H1 (cell line): ENCODE results near the gene CHAD.

Experiments used
- CHD1 ChIP-seq: IDR thresholded peaks from 2 replicates; pipeline ENCODE4 v1.6.1; 2012; ENCODE audit warnings: low read depth, low read length, improper control_type of control experiment
- EP300 ChIP-seq, 2 experiments: IDR thresholded peaks; 1 replicate in 1 of 2; 2 replicates in 1 of 2; pipeline ENCODE4 v1.6.1; 2011 to 2012; ENCODE audit warnings: low read depth in 2 of 2, low read length in 2 of 2, mild to moderate bottlenecking in 2 of 2, borderline replicate concordance in 1 of 2, inconsistent platforms in 1 of 2, moderate library complexity in 1 of 2
- GABPA ChIP-seq: IDR thresholded peaks from 2 replicates; pipeline ENCODE4 v1.6.1; 2011; ENCODE audit warnings: mild to moderate bottlenecking, low read length, moderate library complexity, borderline replicate concordance; ENCODE audit not compliant: insufficient read depth
- POLR2AphosphoS5 ChIP-seq: IDR thresholded peaks from 2 replicates; pipeline ENCODE4 v1.6.1; 2011; ENCODE audit warnings: low read depth, low read length
- TF ChIP-seq, protein P1 (sequence below), 3 experiments: IDR thresholded peaks; 1 replicate in 2 of 3; 2 replicates in 1 of 3; pipeline versions ENCODE4 v1.5.1 to v1.6.1; 2011; ENCODE audit warnings: low read length in 3 of 3, mild to moderate bottlenecking in 3 of 3, inconsistent platforms in 2 of 3, low read depth in 1 of 3, moderate library complexity in 1 of 3; ENCODE audit not compliant: insufficient read depth in 1 of 3; ENCODE audit errors: control extremely low read depth in 1 of 3
- TF ChIP-seq, protein P2 (sequence below): IDR thresholded peaks from 2 replicates; pipeline ENCODE4 v1.6.1; 2011; ENCODE audit warnings: low read length, improper control_type of control experiment

DNA sequence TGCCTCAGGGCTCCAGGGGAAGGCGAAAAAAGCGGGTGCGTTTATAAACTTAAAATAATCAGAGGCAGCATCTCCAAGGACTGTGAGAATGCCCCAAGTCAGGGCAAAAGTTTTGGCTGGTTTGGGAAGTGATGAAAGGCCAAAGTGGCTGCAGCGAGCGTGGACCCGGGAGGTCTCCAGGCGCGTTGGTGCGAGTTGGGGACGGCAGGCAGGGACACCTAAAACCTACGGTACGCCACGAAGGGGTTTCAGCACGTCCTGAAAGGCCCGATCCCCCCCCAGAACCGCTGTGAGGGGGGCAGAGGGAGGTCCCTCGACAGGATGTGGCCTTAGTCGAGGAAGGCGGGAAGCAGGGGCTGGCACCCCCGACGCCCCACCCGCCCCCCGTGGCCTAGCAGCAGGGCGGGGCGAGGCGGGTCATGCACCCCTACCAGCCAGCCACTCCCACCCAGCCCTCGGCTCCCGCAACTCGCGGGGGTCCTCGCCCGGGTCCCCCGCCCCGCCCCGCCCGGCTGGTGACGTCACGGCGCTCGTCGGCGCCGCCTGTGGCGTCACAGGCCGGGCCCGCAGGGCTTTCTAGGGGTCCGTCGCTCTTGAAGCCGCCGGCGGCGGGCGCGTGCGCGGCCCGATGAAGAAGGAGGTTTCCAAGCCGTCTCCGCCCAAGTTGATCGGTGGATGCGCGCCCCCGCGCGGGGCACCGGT lies 39.3 kb upstream of the CHAD start, which contains the start of gene MYCBPAP:
- TF ChIP-seq, protein P1, sequence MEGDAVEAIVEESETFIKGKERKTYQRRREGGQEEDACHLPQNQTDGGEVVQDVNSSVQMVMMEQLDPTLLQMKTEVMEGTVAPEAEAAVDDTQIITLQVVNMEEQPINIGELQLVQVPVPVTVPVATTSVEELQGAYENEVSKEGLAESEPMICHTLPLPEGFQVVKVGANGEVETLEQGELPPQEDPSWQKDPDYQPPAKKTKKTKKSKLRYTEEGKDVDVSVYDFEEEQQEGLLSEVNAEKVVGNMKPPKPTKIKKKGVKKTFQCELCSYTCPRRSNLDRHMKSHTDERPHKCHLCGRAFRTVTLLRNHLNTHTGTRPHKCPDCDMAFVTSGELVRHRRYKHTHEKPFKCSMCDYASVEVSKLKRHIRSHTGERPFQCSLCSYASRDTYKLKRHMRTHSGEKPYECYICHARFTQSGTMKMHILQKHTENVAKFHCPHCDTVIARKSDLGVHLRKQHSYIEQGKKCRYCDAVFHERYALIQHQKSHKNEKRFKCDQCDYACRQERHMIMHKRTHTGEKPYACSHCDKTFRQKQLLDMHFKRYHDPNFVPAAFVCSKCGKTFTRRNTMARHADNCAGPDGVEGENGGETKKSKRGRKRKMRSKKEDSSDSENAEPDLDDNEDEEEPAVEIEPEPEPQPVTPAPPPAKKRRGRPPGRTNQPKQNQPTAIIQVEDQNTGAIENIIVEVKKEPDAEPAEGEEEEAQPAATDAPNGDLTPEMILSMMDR (IDR thresholded peaks at IDR 0.05; ENCODE audit: control extremely low read depth in 1 of 3, insufficient read depth in 1 of 3, low read depth in 1 of 3, low read length in 3 of 3), result no peak; a peak in 1 of 4 replicates
- TF ChIP-seq POLR2AphosphoS5 (no peak), CHD1 (no peak), EP300 (IDR thresholded peaks at IDR 0.05; ENCODE audit: borderline replicate concordance in 1 of 2, low read depth in 2 of 2, low read length in 2 of 2) (no peak), GABPA (no peak)
- TF ChIP-seq, protein P2, sequence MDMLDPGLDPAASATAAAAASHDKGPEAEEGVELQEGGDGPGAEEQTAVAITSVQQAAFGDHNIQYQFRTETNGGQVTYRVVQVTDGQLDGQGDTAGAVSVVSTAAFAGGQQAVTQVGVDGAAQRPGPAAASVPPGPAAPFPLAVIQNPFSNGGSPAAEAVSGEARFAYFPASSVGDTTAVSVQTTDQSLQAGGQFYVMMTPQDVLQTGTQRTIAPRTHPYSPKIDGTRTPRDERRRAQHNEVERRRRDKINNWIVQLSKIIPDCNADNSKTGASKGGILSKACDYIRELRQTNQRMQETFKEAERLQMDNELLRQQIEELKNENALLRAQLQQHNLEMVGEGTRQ, result no peak
